CD4-positive, alpha-beta T cell treated with Interleukin-21 for 1 hour (primary cell): Measurements from ENCODE around the gene AKT3.
A peak's percentile ranks its signal among the peaks of the same experiment; 100 is the strongest.
"Not testable (repeated sequence)": the region's sequence is repeated elsewhere in the genome, so short reads cannot be mapped to it uniquely, and the experiment has no call there.

Experiments used
- DNase-seq: peaks from one replicate; pipeline ENCODE4 v3.0.0-alpha.2; 2020

Gene AKT3

GRCh38 chr1:243850202-243850451 is at the start of gene AKT3:
Gene AKT3 (minus strand): TSS chr1:243850243. CDS start chr1:243843170, 7,073 bp downstream.
- DNase-seq, result no peak

- no peak for DNase-seq
Observed at GRCh38 chr1:243898278-243898677, 48.2 kb upstream of the AKT3 start.

GRCh38 chr1:243896313-243896712 is 46.3 kb upstream of the AKT3 start:
- no peak for DNase-seq

- DNase-seq, result no peak
Observed at GRCh38 chr1:243892456-243892855, 42.4 kb upstream of the AKT3 start.

GRCh38 chr1:243890576-243890975 is 40.5 kb upstream of the AKT3 start:
- no peak for DNase-seq

- DNase-seq, result no peak
Observed at GRCh38 chr1:243885806-243886205, 35.8 kb upstream of the AKT3 start.

GRCh38 chr1:243884603-243885002 is 34.6 kb upstream of the AKT3 start:
- no peak for DNase-seq

GRCh38 chr1:243883551-243883950 is 33.5 kb upstream of the AKT3 start:
- DNase-seq, result no peak

GRCh38 chr1:243882276-243882675 is 32.2 kb upstream of the AKT3 start:
- no peak for DNase-seq

- not testable (repeated sequence) for DNase-seq
Observed at GRCh38 chr1:243877058-243877457, 27.0 kb upstream of the AKT3 start.

GRCh38 chr1:243855616-243856318 is 5.7 kb upstream of the AKT3 start:
- no peak for DNase-seq

- DNase-seq, result no peak
Observed at GRCh38 chr1:243851765-243852164, 1.7 kb upstream of the AKT3 start.

GRCh38 chr1:243851257-243851756 is 1.3 kb upstream of the AKT3 start:
- no peak for DNase-seq

- DNase-seq, result peak; percentile 91
Observed at GRCh38 chr1:243850452-243851256, 611 bp upstream of the AKT3 start.

GRCh38 chr1:243849421-243850201 is 432 bp downstream of the AKT3 start:
- peak; percentile 84 for DNase-seq

GRCh38 chr1:243848858-243849420 is 1.1 kb downstream of the AKT3 start:
- DNase-seq, result peak; percentile 59

GRCh38 chr1:243848165-243848857 is 1.7 kb downstream of the AKT3 start:
- DNase-seq, result no peak

- no peak for DNase-seq
Observed at GRCh38 chr1:243846761-243847160, 3.3 kb downstream of the AKT3 start.

- no peak for DNase-seq
Observed at GRCh38 chr1:243845888-243846287, 4.2 kb downstream of the AKT3 start.

- no peak for DNase-seq
Observed at GRCh38 chr1:243844186-243844585, 5.9 kb downstream of the AKT3 start.

- peak; percentile 32 for DNase-seq
Observed at GRCh38 chr1:243842978-243843511, 7.0 kb downstream of the AKT3 start.

GRCh38 chr1:243842161-243842560 is 7.9 kb downstream of the AKT3 start:
- DNase-seq, result peak; percentile 58
